GM23338 (cell line): Measurements from ENCODE around the gene DRGX.

Experiments used
- CREB1 ChIP-seq: fragments of 250-450 bp; sonication (Bioruptor Pico); IDR thresholded peaks from 2 replicates; pipeline ENCODE4 v1.5.0; 2020; ENCODE audit warnings: low read depth, mild to moderate bottlenecking, moderate library complexity
- CTCF ChIP-seq, 2 experiments: fragments of 200-600 bp in 1 of 2; sonication (generic) in 1 of 2; conservative IDR thresholded peaks; 2 replicates each; pipeline versions ENCODE4 v1.5.1 to v1.6.1; 2016 to 2017; ENCODE audit warnings: antibody characterized with exemption in 2 of 2, low read depth in 2 of 2, mild to moderate bottlenecking in 2 of 2, moderate library complexity in 1 of 2
- ETS1 ChIP-seq: IDR thresholded peaks from 2 replicates; pipeline ENCODE4 v1.6.1; 2016; ENCODE audit warnings: antibody characterized with exemption
- EZH2 ChIP-seq: fragments of 200-600 bp; sonication (generic); IDR thresholded peaks from one replicate; pipeline ENCODE4 v1.8.0; 2017; ENCODE audit warnings: antibody characterized with exemption, mild to moderate bottlenecking, low read depth; ENCODE audit not compliant: unreplicated experiment
- EZH2phosphoT487 ChIP-seq: fragments of 200-600 bp; sonication (generic); IDR thresholded peaks from one replicate; pipeline ENCODE4 v1.8.1; 2018; ENCODE audit warnings: antibody characterized with exemption; ENCODE audit not compliant: unreplicated experiment
- JUNB ChIP-seq: IDR thresholded peaks from one replicate; pipeline ENCODE4 v1.6.1; 2016; ENCODE audit warnings: antibody characterized with exemption; ENCODE audit not compliant: unreplicated experiment
- NANOG ChIP-seq: IDR thresholded peaks from 2 replicates; pipeline ENCODE4 v1.6.1; 2016; ENCODE audit warnings: antibody characterized with exemption, borderline replicate concordance
- POLR2AphosphoS5 ChIP-seq: IDR thresholded peaks from 2 replicates; pipeline ENCODE4 v1.6.1; 2016; ENCODE audit warnings: antibody characterized with exemption, low read depth
- ZNF331 ChIP-seq: fragments of 250-450 bp; sonication (Bioruptor Pico); IDR thresholded peaks from 2 replicates; pipeline ENCODE4 v1.5.0; 2020; ENCODE audit warnings: low read depth, mild to moderate bottlenecking, moderate library complexity
- TF ChIP-seq, protein P1 (sequence below): IDR thresholded peaks from one replicate; pipeline ENCODE4 v1.6.1; 2018; ENCODE audit warnings: antibody characterized with exemption; ENCODE audit not compliant: unreplicated experiment
- TF ChIP-seq, protein P2 (sequence below): fragments of 250-450 bp; sonication (Bioruptor Pico); IDR thresholded peaks from 2 replicates; pipeline ENCODE4 v1.5.0; 2020; ENCODE audit warnings: mild to moderate bottlenecking, moderate library complexity

GRCh38 chr10:49348593-49348992, 47.3 kb downstream of the DRGX start:
- no peak for TF ChIP-seq CTCF (conservative IDR thresholded peaks at IDR 0.05; ENCODE audit: low read depth in 2 of 2)
- TF ChIP-seq, protein P1, sequence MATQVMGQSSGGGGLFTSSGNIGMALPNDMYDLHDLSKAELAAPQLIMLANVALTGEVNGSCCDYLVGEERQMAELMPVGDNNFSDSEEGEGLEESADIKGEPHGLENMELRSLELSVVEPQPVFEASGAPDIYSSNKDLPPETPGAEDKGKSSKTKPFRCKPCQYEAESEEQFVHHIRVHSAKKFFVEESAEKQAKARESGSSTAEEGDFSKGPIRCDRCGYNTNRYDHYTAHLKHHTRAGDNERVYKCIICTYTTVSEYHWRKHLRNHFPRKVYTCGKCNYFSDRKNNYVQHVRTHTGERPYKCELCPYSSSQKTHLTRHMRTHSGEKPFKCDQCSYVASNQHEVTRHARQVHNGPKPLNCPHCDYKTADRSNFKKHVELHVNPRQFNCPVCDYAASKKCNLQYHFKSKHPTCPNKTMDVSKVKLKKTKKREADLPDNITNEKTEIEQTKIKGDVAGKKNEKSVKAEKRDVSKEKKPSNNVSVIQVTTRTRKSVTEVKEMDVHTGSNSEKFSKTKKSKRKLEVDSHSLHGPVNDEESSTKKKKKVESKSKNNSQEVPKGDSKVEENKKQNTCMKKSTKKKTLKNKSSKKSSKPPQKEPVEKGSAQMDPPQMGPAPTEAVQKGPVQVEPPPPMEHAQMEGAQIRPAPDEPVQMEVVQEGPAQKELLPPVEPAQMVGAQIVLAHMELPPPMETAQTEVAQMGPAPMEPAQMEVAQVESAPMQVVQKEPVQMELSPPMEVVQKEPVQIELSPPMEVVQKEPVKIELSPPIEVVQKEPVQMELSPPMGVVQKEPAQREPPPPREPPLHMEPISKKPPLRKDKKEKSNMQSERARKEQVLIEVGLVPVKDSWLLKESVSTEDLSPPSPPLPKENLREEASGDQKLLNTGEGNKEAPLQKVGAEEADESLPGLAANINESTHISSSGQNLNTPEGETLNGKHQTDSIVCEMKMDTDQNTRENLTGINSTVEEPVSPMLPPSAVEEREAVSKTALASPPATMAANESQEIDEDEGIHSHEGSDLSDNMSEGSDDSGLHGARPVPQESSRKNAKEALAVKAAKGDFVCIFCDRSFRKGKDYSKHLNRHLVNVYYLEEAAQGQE, result no peak
- no peak for TF ChIP-seq EZH2phosphoT487
- no peak for TF ChIP-seq CREB1
- TF ChIP-seq EZH2, result no peak
- TF ChIP-seq POLR2AphosphoS5, result no peak
- no peak for TF ChIP-seq NANOG
- TF ChIP-seq ZNF331 (CRISPR knock-in tag), result no peak
- TF ChIP-seq, protein P2, sequence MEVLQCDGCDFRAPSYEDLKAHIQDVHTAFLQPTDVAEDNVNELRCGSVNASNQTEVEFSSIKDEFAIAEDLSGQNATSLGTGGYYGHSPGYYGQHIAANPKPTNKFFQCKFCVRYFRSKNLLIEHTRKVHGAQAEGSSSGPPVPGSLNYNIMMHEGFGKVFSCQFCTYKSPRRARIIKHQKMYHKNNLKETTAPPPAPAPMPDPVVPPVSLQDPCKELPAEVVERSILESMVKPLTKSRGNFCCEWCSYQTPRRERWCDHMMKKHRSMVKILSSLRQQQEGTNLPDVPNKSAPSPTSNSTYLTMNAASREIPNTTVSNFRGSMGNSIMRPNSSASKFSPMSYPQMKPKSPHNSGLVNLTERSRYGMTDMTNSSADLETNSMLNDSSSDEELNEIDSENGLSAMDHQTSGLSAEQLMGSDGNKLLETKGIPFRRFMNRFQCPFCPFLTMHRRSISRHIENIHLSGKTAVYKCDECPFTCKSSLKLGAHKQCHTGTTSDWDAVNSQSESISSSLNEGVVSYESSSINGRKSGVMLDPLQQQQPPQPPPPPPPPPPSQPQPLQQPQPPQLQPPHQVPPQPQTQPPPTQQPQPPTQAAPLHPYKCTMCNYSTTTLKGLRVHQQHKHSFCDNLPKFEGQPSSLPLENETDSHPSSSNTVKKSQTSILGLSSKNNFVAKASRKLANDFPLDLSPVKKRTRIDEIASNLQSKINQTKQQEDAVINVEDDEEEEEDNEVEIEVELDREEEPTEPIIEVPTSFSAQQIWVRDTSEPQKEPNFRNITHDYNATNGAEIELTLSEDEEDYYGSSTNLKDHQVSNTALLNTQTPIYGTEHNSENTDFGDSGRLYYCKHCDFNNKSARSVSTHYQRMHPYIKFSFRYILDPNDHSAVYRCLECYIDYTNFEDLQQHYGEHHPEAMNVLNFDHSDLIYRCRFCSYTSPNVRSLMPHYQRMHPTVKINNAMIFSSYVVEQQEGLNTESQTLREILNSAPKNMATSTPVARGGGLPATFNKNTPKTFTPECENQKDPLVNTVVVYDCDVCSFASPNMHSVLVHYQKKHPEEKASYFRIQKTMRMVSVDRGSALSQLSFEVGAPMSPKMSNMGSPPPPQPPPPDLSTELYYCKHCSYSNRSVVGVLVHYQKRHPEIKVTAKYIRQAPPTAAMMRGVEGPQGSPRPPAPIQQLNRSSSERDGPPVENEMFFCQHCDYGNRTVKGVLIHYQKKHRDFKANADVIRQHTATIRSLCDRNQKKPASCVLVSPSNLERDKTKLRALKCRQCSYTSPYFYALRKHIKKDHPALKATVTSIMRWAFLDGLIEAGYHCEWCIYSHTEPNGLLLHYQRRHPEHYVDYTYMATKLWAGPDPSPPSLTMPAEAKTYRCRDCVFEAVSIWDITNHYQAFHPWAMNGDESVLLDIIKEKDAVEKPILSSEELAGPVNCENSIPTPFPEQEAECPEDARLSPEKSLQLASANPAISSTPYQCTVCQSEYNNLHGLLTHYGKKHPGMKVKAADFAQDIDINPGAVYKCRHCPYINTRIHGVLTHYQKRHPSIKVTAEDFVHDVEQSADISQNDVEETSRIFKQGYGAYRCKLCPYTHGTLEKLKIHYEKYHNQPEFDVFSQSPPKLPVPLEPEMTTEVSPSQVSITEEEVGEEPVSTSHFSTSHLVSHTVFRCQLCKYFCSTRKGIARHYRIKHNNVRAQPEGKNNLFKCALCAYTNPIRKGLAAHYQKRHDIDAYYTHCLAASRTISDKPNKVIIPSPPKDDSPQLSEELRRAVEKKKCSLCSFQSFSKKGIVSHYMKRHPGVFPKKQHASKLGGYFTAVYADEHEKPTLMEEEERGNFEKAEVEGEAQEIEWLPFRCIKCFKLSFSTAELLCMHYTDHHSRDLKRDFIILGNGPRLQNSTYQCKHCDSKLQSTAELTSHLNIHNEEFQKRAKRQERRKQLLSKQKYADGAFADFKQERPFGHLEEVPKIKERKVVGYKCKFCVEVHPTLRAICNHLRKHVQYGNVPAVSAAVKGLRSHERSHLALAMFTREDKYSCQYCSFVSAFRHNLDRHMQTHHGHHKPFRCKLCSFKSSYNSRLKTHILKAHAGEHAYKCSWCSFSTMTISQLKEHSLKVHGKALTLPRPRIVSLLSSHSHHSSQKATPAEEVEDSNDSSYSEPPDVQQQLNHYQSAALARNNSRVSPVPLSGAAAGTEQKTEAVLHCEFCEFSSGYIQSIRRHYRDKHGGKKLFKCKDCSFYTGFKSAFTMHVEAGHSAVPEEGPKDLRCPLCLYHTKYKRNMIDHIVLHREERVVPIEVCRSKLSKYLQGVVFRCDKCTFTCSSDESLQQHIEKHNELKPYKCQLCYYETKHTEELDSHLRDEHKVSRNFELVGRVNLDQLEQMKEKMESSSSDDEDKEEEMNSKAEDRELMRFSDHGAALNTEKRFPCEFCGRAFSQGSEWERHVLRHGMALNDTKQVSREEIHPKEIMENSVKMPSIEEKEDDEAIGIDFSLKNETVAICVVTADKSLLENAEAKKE (CRISPR knock-in tag), result no peak
- TF ChIP-seq ETS1, result no peak
- no peak for TF ChIP-seq JUNB
